MCF 10A (cell line): ENCODE results near the gene RAC3. TPM values are rescaled to one million over a fixed set of nuclear protein-coding genes. Genes with fewer than 3 reads are reported as not detected.

Experiments used
- BruUV-seq: library from RNA; stranded (reverse); fragments of 400-500 nt; replicated peaks from 2 replicates; lab custom pipeline; 2021; lab: Mats Ljungman, UMichigan
- CTCF ChIA-PET: fragments of 300-600 bp; sonication (Branson Sonifier 250); formaldehyde crosslinking; extraction: SDS; loops from one replicate; lab custom pipeline; 2021; ENCODE audit warnings: antibody characterized with exemption, inconsistent platforms; lab: Yijun Ruan, JAX
- POLR2A ChIA-PET: fragments of 300-600, 350-650 bp; sonication (Branson Sonifier 250); formaldehyde crosslinking; extraction: SDS; loops from one replicate; lab custom pipeline; 2020; ENCODE audit warnings: antibody characterized with exemption, inconsistent platforms; lab: Yijun Ruan, JAX
- DNase-seq: peaks from one replicate; pipeline ENCODE4 v3.0.0-alpha.2; 2018; ENCODE audit not compliant: unreplicated experiment
- H3K27ac Mint-ChIP-seq: one replicate; pipeline ENCODE4 v1.8.0; 2022; ENCODE audit warnings: mild to moderate bottlenecking, low read depth, mixed read lengths; ENCODE audit not compliant: unreplicated experiment
- H3K27me3 Mint-ChIP-seq: one replicate; pipeline ENCODE4 v1.8.0; 2022; ENCODE audit warnings: mixed read lengths; ENCODE audit not compliant: insufficient read depth, unreplicated experiment
- H3K36me3 Mint-ChIP-seq: one replicate; pipeline ENCODE4 v1.8.0; 2022; ENCODE audit warnings: mild to moderate bottlenecking, moderate library complexity, mixed read lengths; ENCODE audit not compliant: insufficient read depth, unreplicated experiment
- H3K4me1 Mint-ChIP-seq: one replicate; pipeline ENCODE4 v1.8.0; 2022; ENCODE audit warnings: mixed read lengths; ENCODE audit not compliant: insufficient read depth, unreplicated experiment
- H3K4me3 Mint-ChIP-seq: one replicate; pipeline ENCODE4 v1.8.0; 2022; ENCODE audit warnings: mild to moderate bottlenecking, moderate library complexity, mixed read lengths; ENCODE audit not compliant: unreplicated experiment
- H3K9me3 Mint-ChIP-seq: one replicate; pipeline ENCODE4 v1.8.0; 2022; ENCODE audit warnings: mixed read lengths; ENCODE audit not compliant: unreplicated experiment
- intact Hi-C: fragments of 100-400 bp; cut with micrococcal nuclease; formaldehyde crosslinking; loops from 2 replicates; pipeline ENCODE4 v1.14.1; 2022
- total RNA-seq: library from RNA; stranded (reverse); gene quantifications from 2 replicates; pipeline ENCODE4 v1.2.3, GENCODE V29; 2022
- TF ChIP-seq, protein P1 (sequence below): fragments of 200-600 bp; IDR thresholded peaks from one replicate; pipeline ENCODE4 v1.8.0; 2022; ENCODE audit warnings: antibody characterized with exemption, mild to moderate bottlenecking; ENCODE audit not compliant: unreplicated experiment

RAC3 gene
- total RNA-seq, 1 experiment from 2014 or later, result 9.7 TPM

DNA sequence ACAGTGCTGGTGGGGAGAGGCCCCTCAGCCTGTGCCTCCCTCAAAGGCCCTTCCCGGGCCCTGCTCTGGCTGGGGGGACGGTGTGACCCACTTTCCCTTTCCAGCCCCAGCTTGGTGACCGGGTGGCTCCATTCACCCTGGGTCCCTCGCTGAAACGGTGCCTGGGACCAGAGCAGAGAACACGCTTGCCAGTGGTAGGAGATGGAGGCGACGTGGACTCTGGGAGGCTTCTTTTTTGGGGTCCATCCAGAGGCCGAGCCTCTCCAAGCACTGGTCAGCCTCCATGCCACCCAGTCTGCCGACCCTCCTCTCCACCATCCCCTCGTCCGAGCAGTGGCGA is 16.5 kb upstream of the RAC3 start:
- no peaks in the 10 kb centered on the region for H3K9me3 Mint-ChIP-seq
- ChIA-PET POLR2A (interaction anchor here (1.1 kb wide), 1 partner anchor 23 kb away, joined by 3 read pairs; no protein-coding TSS in a partner anchor), CTCF (interaction anchor here (0.6 to 1.5 kb wide), 3 partner anchors 56 to 163 kb away, joined by 3 to 10 read pairs (median 4); no protein-coding TSS in a partner anchor)
- no peak overlapping the region for H3K4me3 Mint-ChIP-seq
- no peak overlapping the region for H3K27ac Mint-ChIP-seq
- BruUV-seq, result no TSS peak
- DNase-seq, result no peak
- TF ChIP-seq, protein P1, sequence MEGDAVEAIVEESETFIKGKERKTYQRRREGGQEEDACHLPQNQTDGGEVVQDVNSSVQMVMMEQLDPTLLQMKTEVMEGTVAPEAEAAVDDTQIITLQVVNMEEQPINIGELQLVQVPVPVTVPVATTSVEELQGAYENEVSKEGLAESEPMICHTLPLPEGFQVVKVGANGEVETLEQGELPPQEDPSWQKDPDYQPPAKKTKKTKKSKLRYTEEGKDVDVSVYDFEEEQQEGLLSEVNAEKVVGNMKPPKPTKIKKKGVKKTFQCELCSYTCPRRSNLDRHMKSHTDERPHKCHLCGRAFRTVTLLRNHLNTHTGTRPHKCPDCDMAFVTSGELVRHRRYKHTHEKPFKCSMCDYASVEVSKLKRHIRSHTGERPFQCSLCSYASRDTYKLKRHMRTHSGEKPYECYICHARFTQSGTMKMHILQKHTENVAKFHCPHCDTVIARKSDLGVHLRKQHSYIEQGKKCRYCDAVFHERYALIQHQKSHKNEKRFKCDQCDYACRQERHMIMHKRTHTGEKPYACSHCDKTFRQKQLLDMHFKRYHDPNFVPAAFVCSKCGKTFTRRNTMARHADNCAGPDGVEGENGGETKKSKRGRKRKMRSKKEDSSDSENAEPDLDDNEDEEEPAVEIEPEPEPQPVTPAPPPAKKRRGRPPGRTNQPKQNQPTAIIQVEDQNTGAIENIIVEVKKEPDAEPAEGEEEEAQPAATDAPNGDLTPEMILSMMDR, result no peak
- no peaks in the 10 kb centered on the region for H3K27me3 Mint-ChIP-seq
- H3K4me1 Mint-ChIP-seq, result no peaks in the 10 kb centered on the region
- peaks cover 8% of the 10 kb centered on the region for H3K36me3 Mint-ChIP-seq
- intact Hi-C loops, result no loop called here

DNA sequence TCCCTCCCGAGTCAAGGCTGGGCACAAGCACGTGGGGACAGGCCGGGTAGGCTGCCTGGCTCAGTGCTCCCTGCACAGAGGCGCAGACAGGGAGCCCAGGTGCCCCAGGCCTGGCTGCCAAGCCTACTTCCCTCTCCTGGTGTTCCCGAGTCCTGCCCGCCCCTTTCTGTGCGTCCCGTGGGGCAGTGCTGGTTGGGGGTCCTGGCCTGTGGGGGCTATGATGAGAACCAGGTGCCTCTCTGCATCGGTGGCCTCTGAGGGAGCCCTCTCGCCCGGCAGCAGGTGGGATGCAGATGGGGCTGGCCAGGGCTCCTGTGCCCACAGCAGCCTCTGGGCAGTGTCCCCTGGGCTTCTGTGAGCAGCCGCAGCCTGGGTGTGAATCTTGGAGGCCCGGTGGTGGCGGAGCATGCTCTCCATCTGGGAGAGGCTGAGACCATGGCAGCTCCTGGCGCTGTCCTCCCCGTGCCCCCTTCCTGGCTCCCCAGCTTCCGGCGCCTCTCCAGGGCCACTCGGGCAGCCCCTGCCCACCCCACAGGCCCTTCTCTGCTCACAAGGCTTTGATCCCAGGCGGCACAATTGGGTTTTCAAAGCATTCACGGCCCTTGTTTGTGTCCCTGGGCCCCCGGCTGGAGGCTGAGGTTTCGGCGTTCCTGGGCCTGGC is 16.0 kb upstream of the RAC3 start:
- H3K9me3 Mint-ChIP-seq, result no peaks in the 10 kb centered on the region
- BruUV-seq, result no TSS peak
- POLR2A ChIA-PET, result interaction anchor here (1.1 kb wide), 1 partner anchor 24 kb away, joined by 3 read pairs; no protein-coding TSS in a partner anchor
- peaks cover 5% of the 10 kb centered on the region for H3K36me3 Mint-ChIP-seq
- H3K27me3 Mint-ChIP-seq, result no peaks in the 10 kb centered on the region
- CTCF ChIA-PET, result interaction anchor here (1.5 kb wide), 1 partner anchor 56 kb away, joined by 10 read pairs; no protein-coding TSS in a partner anchor
- DNase-seq, result no peak
- H3K27ac Mint-ChIP-seq, result no peak overlapping the region
- TF ChIP-seq, protein P1, result no peak
- H3K4me3 Mint-ChIP-seq, result no peak overlapping the region
- H3K4me1 Mint-ChIP-seq, result peaks cover 1% of the 10 kb centered on the region
- intact Hi-C loops, result no loop called here

DNA sequence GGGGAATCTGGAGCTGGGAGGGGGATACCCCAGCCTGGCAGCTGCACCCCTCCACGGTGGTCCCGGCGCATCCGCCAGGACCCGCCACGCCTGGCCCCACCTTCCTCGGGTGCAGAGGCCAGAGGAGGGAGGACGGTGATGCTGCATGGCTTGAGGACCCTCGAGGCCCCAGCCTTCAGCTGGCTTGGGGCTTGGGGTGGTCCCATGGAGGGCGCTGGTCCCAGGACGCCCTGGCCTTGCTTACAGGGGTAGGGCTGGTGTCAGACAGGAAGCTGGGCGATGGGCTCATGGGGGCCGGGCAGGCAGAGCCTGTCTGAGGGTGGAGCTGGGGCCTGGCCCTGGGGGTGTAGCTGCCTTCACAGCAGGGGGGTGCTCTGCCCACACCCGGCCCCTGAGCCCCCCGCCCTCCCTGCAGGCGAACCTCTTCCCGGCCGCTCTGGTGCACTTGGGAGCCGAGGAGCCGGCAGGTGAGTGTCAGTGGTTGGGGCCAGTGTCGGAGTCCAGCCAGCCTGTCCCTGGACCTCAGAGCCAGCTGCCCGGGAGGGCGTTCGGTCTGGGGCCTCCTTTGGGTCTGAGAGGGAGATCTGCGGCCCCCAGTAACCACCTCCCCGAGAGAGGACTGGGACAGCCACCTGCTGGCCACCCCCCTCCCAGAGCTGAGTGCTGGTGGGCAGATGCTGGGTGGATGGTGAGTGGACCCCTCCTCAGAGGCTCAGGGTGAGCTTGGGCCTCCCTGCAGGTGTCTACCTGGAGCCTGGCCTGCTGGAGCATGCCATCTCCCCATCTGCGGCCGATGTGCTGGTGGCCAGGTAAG is 15.2 kb upstream of the RAC3 start:
- Mint-ChIP-seq H3K27me3 (no peaks in the 10 kb centered on the region), H3K9me3 (no peaks in the 10 kb centered on the region), H3K27ac (no peak overlapping the region), H3K4me1 (peaks cover 6% of the 10 kb centered on the region), H3K36me3 (peaks cover 5% of the 10 kb centered on the region), H3K4me3 (no peak overlapping the region)
- intact Hi-C loops, result no loop called here
- TF ChIP-seq, protein P1, result no peak
- CTCF ChIA-PET, result interaction anchor here (0.7 to 1.5 kb wide), 3 partner anchors 13 to 57 kb away, joined by 4 to 10 read pairs (median 4); partner anchors contain the start of gene NOTUM
- DNase-seq, result no peak
- POLR2A ChIA-PET, result interaction anchor here (1.4 kb wide), 1 partner anchor 25 kb away, joined by 4 read pairs; no protein-coding TSS in a partner anchor
- BruUV-seq, result no TSS peak
